ENCODE results near the gene LTF. TPM values are rescaled to one million over a fixed set of nuclear protein-coding genes. Genes with fewer than 3 reads are reported as not detected.
"Not testable (repeated sequence)": the region's sequence is repeated elsewhere in the genome, so short reads cannot be mapped to it uniquely, and the experiment has no call there.

The LTF gene
- total RNA-seq, 2 donors from 2014 or later = 8.8 to 8.9 TPM

DNA sequence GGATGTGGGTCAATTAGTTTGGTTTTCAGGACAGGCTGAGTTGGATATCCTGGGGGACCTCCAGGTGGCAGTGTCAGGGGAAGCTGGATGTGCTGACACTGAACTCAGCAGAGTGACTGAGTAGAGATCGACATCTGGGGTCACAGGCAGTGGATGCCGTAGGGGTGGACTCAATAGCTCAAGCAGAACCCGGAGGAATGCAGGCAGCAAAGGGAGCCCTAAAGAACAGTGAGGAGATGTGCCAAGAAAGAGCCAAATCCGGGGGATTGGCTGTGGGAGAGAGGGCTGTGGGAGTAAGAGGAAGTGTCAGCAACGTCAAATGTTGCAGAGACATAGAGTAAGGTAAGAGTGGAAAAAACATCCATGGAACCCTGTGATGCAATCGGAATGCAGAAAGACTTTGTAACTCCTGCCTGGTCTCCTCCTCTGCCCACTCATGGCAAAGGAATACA, 69.5 kb downstream of the LTF start:
- intact Hi-C loops (cut with DNase I) = no loop called here
- H3K27me3 ChIP-seq = no peaks in the 10 kb centered on the region
- no peak overlapping the region for H3K27ac ChIP-seq
- no peak for DNase-seq
- H3K4me1 ChIP-seq = peaks cover 5% of the 10 kb centered on the region
- H3K36me3 ChIP-seq (replicated peaks in 1 of 2; ENCODE audit: insufficient read depth in 1 of 2, low read depth in 2 of 2) = no peaks in the 10 kb centered on the region
- no peak for ATAC-seq
- H3K4me3 ChIP-seq = no peak overlapping the region
- TF ChIP-seq POLR2A (IDR thresholded peaks at IDR 0.05) = no peak
- TF ChIP-seq, protein P1, sequence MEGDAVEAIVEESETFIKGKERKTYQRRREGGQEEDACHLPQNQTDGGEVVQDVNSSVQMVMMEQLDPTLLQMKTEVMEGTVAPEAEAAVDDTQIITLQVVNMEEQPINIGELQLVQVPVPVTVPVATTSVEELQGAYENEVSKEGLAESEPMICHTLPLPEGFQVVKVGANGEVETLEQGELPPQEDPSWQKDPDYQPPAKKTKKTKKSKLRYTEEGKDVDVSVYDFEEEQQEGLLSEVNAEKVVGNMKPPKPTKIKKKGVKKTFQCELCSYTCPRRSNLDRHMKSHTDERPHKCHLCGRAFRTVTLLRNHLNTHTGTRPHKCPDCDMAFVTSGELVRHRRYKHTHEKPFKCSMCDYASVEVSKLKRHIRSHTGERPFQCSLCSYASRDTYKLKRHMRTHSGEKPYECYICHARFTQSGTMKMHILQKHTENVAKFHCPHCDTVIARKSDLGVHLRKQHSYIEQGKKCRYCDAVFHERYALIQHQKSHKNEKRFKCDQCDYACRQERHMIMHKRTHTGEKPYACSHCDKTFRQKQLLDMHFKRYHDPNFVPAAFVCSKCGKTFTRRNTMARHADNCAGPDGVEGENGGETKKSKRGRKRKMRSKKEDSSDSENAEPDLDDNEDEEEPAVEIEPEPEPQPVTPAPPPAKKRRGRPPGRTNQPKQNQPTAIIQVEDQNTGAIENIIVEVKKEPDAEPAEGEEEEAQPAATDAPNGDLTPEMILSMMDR (IDR thresholded peaks at IDR 0.05) = no peak
- 75 to 81% methylated on average over 6 of the region's 6 CpGs for WGBS, 2 donors
- H3K9me3 ChIP-seq = no peaks in the 10 kb centered on the region

DNA sequence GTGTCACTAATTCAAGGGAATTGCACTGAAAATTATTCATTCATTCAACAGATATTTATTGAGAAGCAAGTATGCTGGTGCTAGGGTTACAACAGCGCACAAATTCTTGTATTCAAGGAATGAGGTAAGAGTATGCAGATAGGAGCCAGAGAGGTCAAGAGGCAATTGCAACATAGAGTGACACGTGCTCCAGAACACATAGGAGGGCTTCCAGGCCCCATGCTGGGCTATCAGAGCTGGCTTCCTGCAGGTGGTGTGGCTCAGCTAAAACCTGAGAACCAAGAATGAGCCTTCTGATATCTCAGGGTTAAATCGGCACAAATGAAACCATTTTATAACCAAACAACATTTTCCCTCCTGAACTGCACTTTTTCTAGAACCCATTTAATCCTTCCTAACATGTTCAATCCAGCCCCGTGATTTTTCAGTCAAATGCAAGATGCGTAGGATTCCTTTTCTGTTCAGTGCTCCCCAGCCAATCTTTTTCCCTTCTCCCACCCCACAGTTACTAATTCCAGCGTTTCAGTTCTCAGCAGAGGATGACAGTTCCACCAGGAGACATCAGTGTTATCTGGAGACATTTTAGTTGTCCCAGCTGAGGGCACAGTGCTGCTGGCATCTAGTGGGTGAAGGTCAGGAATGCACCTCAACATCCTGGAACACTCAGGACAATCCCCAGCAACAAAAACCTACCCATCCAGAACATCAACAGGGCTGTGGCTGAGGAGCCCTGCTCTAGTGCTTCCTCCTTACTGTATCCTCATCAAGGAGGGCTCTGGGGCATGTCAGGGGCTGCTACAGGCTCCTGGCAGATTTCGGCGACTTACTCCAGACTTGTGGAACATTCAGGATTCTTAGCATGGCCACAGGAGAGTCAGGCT, 70.9 kb downstream of the LTF start:
- no peaks in the 10 kb centered on the region for H3K36me3 ChIP-seq (replicated peaks in 1 of 2; ENCODE audit: insufficient read depth in 1 of 2, low read depth in 2 of 2)
- TF ChIP-seq POLR2A (IDR thresholded peaks at IDR 0.05) = no peak
- TF ChIP-seq, protein P1 (IDR thresholded peaks at IDR 0.05) = no peak
- H3K4me3 ChIP-seq = no peak overlapping the region
- ATAC-seq (no peak), DNase-seq (no peak)
- WGBS, 2 donors = 68 to 71% methylated on average over 8 of the region's 8 CpGs
- intact Hi-C loops (cut with DNase I) = no loop called here
- no peak overlapping the region for H3K27ac ChIP-seq
- H3K9me3 ChIP-seq = no peaks in the 10 kb centered on the region
- no peaks in the 10 kb centered on the region for H3K27me3 ChIP-seq
- H3K4me1 ChIP-seq = peaks cover 5% of the 10 kb centered on the region

DNA sequence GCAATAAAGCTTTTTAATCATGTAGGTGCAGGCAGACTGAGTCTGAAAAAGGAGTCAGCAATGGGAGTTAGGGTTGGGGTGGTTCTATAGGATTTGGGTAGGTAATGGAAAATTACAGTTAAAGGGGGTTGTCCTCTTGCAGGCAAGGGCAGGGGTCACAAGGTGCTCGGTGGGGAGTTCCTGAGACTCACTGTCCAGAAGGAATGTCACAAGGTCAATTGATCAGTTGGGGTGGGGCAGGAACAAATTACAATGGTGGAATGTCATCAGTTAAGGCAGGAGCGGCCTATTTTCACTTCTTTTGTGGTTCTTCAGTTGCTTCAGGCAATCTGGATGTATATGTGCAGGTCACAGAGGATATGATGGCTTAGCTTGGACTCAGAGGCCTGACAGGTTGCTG, 71.7 kb downstream of the LTF start:
- TF ChIP-seq, protein P1 (IDR thresholded peaks at IDR 0.05) = no peak
- no peak for TF ChIP-seq POLR2A (IDR thresholded peaks at IDR 0.05)
- DNase-seq = no peak
- Histone ChIP-seq H3K4me1 (peaks cover 5% of the 10 kb centered on the region), H3K27ac (no peak overlapping the region), H3K27me3 (no peaks in the 10 kb centered on the region), H3K9me3 (no peaks in the 10 kb centered on the region), H3K4me3 (no peak overlapping the region), H3K36me3 (replicated peaks in 1 of 2; ENCODE audit: insufficient read depth in 1 of 2, low read depth in 2 of 2) (no peaks in the 10 kb centered on the region)
- intact Hi-C loops (cut with DNase I) = no loop called here
- 61 to 72% methylated on average over 2 of the region's 2 CpGs for WGBS, 2 donors
- ATAC-seq = no peak

DNA sequence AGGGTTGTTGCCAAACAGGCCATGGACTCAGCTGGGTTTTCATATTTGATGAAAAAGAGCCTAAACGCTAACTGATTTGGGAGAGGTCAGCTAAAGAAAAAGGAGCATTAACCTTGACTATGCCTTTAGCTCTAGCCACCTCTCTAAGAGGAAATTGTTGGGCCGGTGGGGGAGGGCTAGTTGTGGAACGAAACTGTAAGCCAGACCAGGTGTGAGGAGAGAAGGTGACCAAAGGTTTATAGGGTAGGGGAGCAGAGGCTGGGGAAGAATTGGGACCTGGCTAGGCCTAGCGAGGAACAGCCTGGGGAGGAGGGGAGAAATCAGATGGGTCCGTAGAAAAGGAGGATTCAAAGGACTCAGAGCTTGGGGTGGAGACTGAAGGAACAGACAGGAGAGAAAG, 73.2 kb downstream of the LTF start:
- ATAC-seq; H3K4me1 ChIP-seq; H3K27ac ChIP-seq; intact Hi-C loops (cut with DNase I); H3K4me3 ChIP-seq; DNase-seq; H3K36me3 ChIP-seq (replicated peaks in 1 of 2; ENCODE audit: insufficient read depth in 1 of 2, low read depth in 2 of 2); H3K9me3 ChIP-seq; H3K27me3 ChIP-seq: not testable (repeated sequence)
- WGBS, 2 donors = 89 to 94% methylated on average over 5 of the region's 5 CpGs

DNA sequence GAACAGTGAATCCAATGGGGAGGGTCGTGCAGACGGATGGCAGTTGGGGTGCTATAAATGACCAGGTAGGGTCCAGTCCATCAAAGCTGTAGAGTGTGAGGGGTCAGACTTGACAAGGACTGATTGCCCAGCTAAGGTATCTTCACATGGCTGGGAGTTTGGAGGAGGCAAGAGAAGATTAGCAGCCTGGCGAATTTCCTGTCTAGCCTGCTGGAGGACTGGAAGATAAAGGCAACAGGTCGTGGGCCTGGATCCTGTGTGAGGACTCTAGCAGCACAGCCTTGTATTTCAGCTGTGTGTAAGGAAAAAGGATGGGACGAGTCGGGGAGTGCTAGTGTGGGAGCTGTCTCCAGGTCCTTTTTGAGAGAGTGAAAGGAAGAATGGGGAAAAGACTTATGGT, 75.4 kb downstream of the LTF start:
- WGBS, 2 donors = 78 to 84% methylated on average over 6 of the region's 6 CpGs
- no peak for DNase-seq
- H3K4me3 ChIP-seq = no peak overlapping the region
- intact Hi-C loops (cut with DNase I) = no loop called here
- no peak overlapping the region for H3K27ac ChIP-seq
- H3K9me3 ChIP-seq = no peaks in the 10 kb centered on the region
- no peak for ATAC-seq
- TF ChIP-seq, protein P1 (IDR thresholded peaks at IDR 0.05) = no peak
- no peak for TF ChIP-seq POLR2A (IDR thresholded peaks at IDR 0.05)
- H3K4me1 ChIP-seq = peaks cover 6% of the 10 kb centered on the region
- no peaks in the 10 kb centered on the region for H3K27me3 ChIP-seq
- H3K36me3 ChIP-seq (replicated peaks in 1 of 2; ENCODE audit: insufficient read depth in 1 of 2, low read depth in 2 of 2) = no peaks in the 10 kb centered on the region

DNA sequence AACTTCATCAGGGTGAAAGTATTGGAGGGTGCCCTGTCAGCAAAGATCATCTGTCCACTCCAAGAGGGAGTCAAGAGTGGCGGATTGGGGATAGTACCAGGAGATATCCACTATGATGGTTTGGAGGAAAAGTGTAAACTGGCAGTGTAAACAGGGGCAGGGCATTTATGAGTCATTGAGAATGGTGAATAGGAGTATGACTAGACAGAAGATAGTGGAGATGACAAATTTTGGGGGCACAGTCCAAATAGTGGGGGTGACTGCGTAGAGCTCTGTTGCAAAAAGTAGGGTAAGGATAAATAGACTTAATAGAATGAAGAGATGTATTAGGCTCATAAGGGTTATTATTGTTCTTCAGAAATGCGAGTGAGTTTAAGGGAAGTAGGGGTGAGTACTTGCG, 75.9 kb downstream of the LTF start:
- H3K4me3 ChIP-seq; DNase-seq; H3K9me3 ChIP-seq; H3K36me3 ChIP-seq (replicated peaks in 1 of 2; ENCODE audit: insufficient read depth in 1 of 2, low read depth in 2 of 2); H3K4me1 ChIP-seq; H3K27ac ChIP-seq; ATAC-seq; intact Hi-C loops (cut with DNase I); H3K27me3 ChIP-seq: not testable (repeated sequence)
- WGBS, 2 donors = 89 to 92% methylated on average over 4 of the region's 4 CpGs
